Loucy (cell line): Measurements from ENCODE around the gene PDXDC1.
"Not testable (repeated sequence)": the region's sequence is repeated elsewhere in the genome, so short reads cannot be mapped to it uniquely, and the experiment has no call there.

ENCODE experiments used
- H2AFZ ChIP-seq: fragments of 200-600 bp; sonication (generic); 2 replicates; pipeline ENCODE4 v1.6.0; 2016; ENCODE audit warnings: antibody characterized with exemption, mild to moderate bottlenecking, low read length, moderate library complexity
- H3F3A ChIP-seq: fragments of 200-600 bp; 2 replicates; pipeline ENCODE4 v1.6.0; 2016; ENCODE audit warnings: antibody characterized with exemption, low read depth, mild to moderate bottlenecking
- H3K27me3 ChIP-seq: fragments of 200-600 bp; sonication (generic); 2 replicates; pipeline ENCODE4 v1.6.1; 2014; ENCODE audit warnings: low read length, mild to moderate bottlenecking; ENCODE audit not compliant: insufficient read depth, poor library complexity, severe bottlenecking
- H3K36me3 ChIP-seq: fragments of 200-600 bp; sonication (generic); 2 replicates; pipeline ENCODE4 v1.6.1; 2016; ENCODE audit warnings: low read length; ENCODE audit not compliant: insufficient read depth
- H3K4me1 ChIP-seq: fragments of 200-600 bp; sonication (generic); 2 replicates; pipeline ENCODE4 v1.5.1; 2014; ENCODE audit warnings: low read length, mild to moderate bottlenecking; ENCODE audit not compliant: insufficient read depth, poor library complexity, severe bottlenecking
- H3K4me2 ChIP-seq: fragments of 200-600 bp; sonication (generic); 2 replicates; pipeline ENCODE4 v1.6.0; 2014; ENCODE audit warnings: antibody characterized with exemption, low read length, low read depth, mild to moderate bottlenecking; ENCODE audit not compliant: poor library complexity, severe bottlenecking
- H3K4me3 ChIP-seq: fragments of 200-600 bp; sonication (generic); 2 replicates; pipeline ENCODE4 v1.5.1; 2014; ENCODE audit warnings: low read length, mild to moderate bottlenecking, mixed read lengths; ENCODE audit not compliant: poor library complexity, severe bottlenecking
- H3K79me2 ChIP-seq: fragments of 200-600 bp; sonication (generic); 2 replicates; pipeline ENCODE4 v1.6.1; 2014; ENCODE audit warnings: low read length; ENCODE audit not compliant: insufficient read depth
- H3K9ac ChIP-seq: fragments of 200-600 bp; sonication (generic); 2 replicates; pipeline ENCODE4 v1.6.0; 2014; ENCODE audit warnings: mild to moderate bottlenecking, low read depth, low read length, moderate library complexity; ENCODE audit not compliant: poor library complexity, severe bottlenecking
- H3K9me2 ChIP-seq: fragments of 200-600 bp; sonication (generic); replicated peaks from 2 replicates; pipeline ENCODE4 v1.6.1; 2016; ENCODE audit warnings: low read depth, low read length, mixed read lengths
- H3K9me3 ChIP-seq: fragments of 200-600 bp; sonication (generic); 2 replicates; pipeline ENCODE4 v1.6.1; 2014; ENCODE audit warnings: mild to moderate bottlenecking, antibody characterized with exemption, low read length, low read depth; ENCODE audit not compliant: insufficient read depth
- H4K20me1 ChIP-seq: fragments of 200-600 bp; sonication (generic); 2 replicates; pipeline ENCODE4 v1.6.0; 2014; ENCODE audit warnings: antibody characterized with exemption, low read length, mild to moderate bottlenecking; ENCODE audit not compliant: insufficient read depth, poor library complexity, severe bottlenecking
- EZH2phosphoT487 ChIP-seq: fragments of 200-600 bp; IDR thresholded peaks from 2 replicates; pipeline ENCODE4 v1.6.1; 2018; ENCODE audit warnings: antibody characterized with exemption, mild to moderate bottlenecking, moderate library complexity, borderline replicate concordance
- TF ChIP-seq, protein P1 (sequence below): fragments of 200-600 bp; sonication (generic); conservative IDR thresholded peaks from 2 replicates; pipeline ENCODE4 v1.5.1; 2014; ENCODE audit warnings: mild to moderate bottlenecking, antibody characterized with exemption, low read length

Gene PDXDC1

DNA sequence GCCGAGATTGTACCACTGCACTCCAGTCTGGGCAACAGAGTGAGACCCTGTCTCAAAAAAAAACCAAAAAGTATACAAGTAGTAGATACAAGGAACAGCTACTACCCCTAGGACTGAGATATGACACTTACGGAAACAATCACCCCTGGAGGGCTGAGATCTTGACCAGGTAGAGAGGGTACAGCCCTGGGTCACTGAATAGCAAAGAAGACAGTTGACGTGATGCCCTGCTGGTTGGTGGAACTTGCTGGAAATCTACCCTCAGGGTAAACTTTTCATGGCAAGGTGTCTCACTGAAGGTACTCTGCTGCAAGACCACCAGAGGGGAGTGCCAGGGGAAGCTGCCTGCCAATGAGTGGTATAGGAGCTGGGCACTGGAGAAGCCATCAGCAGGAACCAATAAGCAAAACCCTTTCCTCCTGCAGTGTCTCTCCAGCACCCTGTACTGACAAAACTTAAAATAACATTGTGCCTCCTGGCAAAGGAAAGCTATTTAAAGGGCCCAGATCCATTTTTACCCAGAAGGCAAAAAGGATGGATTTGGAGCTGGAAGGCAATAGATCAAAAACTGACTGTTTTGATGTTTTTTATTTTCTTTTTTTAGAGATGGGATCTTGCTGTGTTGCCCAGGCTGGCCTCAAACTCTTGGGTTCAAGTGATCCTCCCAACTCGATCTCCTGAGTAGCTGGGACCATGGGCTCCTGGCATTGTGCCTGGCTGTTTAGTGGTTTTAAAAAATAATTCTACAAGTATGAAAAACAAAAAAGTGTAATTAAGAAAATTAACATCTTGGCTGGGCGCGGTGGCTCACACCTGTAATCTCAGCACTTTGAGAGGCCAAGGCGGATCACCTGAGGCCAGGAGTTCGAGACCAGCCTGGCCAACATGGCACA, 11.3 kb upstream of the PDXDC1 start:
- no peaks in the 10 kb centered on the region for H3F3A ChIP-seq
- no peaks in the 10 kb centered on the region for H3K79me2 ChIP-seq
- H2AFZ ChIP-seq, result no peak overlapping the region
- H3K4me2 ChIP-seq, result no peak overlapping the region
- no peak overlapping the region for H3K9ac ChIP-seq
- H3K27me3 ChIP-seq, result no peaks in the 10 kb centered on the region
- no peaks in the 10 kb centered on the region for H3K9me3 ChIP-seq
- no peaks in the 10 kb centered on the region for H4K20me1 ChIP-seq
- no peaks in the 10 kb centered on the region for H3K9me2 ChIP-seq
- no peak overlapping the region for H3K4me3 ChIP-seq
- TF ChIP-seq, protein P1, sequence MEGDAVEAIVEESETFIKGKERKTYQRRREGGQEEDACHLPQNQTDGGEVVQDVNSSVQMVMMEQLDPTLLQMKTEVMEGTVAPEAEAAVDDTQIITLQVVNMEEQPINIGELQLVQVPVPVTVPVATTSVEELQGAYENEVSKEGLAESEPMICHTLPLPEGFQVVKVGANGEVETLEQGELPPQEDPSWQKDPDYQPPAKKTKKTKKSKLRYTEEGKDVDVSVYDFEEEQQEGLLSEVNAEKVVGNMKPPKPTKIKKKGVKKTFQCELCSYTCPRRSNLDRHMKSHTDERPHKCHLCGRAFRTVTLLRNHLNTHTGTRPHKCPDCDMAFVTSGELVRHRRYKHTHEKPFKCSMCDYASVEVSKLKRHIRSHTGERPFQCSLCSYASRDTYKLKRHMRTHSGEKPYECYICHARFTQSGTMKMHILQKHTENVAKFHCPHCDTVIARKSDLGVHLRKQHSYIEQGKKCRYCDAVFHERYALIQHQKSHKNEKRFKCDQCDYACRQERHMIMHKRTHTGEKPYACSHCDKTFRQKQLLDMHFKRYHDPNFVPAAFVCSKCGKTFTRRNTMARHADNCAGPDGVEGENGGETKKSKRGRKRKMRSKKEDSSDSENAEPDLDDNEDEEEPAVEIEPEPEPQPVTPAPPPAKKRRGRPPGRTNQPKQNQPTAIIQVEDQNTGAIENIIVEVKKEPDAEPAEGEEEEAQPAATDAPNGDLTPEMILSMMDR, result no peak
- TF ChIP-seq EZH2phosphoT487, result no peak
- no peaks in the 10 kb centered on the region for H3K4me1 ChIP-seq
- H3K36me3 ChIP-seq, result no peaks in the 10 kb centered on the region

DNA sequence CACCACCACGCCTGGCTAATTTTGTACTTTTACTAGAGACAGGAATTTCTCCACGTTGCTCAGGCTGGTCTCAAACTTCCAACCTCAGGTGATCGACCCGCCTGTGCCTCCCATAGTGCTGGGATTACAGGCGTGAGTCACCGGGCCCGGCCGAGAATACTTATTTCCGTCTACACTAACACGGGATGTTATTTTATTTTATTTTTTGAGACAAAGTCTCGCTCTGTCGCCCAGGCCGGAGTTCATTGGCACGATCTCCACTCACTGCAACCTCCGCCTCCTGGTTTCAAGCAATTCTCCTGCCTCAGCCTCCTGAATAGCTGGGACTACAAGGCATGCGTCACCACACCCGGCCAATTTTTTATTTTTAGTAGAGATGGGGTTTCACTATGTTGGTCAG, 9.5 kb upstream of the PDXDC1 start:
- Histone ChIP-seq H3K9me3 (no peaks in the 10 kb centered on the region), H3K79me2 (no peaks in the 10 kb centered on the region), H2AFZ (no peak overlapping the region), H3K36me3 (no peaks in the 10 kb centered on the region), H3F3A (no peaks in the 10 kb centered on the region), H3K9me2 (no peaks in the 10 kb centered on the region), H4K20me1 (no peaks in the 10 kb centered on the region), H3K4me1 (no peaks in the 10 kb centered on the region), H3K4me3 (no peak overlapping the region), H3K9ac (no peak overlapping the region), H3K4me2 (no peak overlapping the region), H3K27me3 (no peaks in the 10 kb centered on the region)
- TF ChIP-seq, protein P1, result no peak
- no peak for TF ChIP-seq EZH2phosphoT487

DNA sequence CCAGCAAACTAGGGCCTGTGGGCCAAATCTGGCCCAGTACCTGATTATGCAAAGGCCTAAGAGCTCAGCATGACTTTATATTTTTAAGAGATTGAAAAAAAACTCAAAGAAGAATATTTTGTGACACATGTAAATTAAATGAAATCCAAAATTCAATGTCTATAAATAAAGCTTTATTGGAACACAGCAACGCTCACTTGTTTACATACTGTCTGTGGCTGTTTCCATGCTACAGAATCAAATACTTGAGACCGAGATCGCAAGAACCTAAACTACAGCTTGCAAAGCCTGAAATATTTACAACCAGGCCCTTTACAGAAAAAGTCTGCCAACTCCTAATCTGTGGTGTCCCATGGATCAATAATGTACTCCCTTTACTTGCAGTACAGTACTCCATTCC, 5.0 kb upstream of the PDXDC1 start:
- not testable (repeated sequence) for H3K9me3 ChIP-seq, H3K9me2 ChIP-seq, H3F3A ChIP-seq, H2AFZ ChIP-seq, H3K4me3 ChIP-seq, H3K4me1 ChIP-seq, H3K4me2 ChIP-seq, H3K36me3 ChIP-seq, H3K9ac ChIP-seq, H3K79me2 ChIP-seq, H4K20me1 ChIP-seq, H3K27me3 ChIP-seq

DNA sequence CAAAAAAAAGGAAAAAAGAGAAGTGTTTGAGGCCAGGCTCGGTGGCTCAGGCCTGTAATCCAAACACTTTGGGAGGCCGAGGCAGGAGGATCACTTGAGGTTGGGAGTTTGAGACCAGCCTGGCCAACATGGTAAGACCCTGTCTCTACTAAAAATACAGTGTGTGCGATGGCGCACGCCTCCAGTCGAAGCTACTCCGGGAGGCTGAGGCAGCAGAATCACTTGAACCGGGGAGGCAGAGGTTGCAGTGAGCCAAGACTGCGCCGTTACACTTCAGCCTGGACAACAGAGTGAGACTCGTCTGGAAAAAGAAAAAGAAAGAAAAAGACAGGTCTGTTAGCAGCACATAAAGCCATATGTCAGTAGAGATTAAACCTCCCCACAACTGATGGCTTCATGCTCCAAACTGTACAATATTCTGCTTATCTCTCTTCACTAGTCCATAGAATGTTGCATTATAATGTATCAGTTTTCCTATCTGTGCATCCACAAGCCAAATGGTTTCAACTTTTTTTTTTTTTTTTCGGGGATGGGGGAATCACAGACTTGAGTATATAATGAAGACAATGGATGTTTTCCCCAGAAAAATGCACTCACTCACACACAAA, 3.1 kb upstream of the PDXDC1 start:
- H3K9ac ChIP-seq, H3K9me3 ChIP-seq, H3K36me3 ChIP-seq, H3F3A ChIP-seq, H3K4me2 ChIP-seq, H3K4me3 ChIP-seq, H3K27me3 ChIP-seq, H3K9me2 ChIP-seq, H3K79me2 ChIP-seq, H4K20me1 ChIP-seq, H3K4me1 ChIP-seq, H2AFZ ChIP-seq: not testable (repeated sequence)

DNA sequence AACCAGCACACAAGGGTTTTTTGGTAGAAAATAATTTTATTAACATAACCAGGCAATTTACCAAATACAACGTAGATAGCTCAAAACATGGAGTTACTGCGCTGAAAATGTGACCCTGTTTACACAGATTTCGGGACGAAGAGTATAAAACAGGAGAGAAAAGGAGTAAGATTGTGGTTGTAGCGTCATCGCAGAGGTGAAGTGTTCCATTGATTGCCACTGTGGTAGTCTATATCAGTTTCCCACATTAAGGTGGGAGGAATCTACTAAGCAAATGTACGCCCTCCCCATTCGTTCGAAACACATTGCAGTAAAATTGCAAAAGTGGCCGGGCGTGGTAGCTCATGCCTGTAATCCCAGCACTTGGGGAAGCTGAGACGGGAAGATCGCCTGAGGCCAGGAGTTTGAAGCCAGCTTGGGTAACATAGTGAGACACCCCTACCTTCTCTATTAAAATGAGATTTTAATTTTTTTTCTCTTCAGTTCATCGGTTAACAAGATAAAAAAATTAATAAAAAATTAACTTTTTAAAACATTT, 972 bp upstream of the PDXDC1 start:
- H2AFZ ChIP-seq, H3K4me2 ChIP-seq: not testable (repeated sequence)
- peak overlapping the region; percentile 65 for H3K9ac ChIP-seq

DNA sequence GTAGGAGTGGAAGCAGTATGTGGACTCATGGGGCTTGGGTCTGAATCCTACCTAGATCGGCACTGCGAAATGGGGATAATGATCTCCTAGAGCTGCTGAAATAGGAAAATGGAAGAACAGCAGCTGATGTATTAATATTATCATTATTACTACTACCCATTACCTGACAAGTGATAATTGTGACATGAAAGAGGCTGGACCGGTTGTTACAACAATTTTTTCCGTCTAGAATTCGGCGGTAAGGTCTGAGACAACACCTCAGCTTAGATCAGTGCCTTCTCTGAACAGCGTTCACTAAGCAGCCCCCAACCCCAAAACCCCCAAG, 533 bp upstream of the PDXDC1 start:
- H4K20me1 ChIP-seq, H3K9me3 ChIP-seq, H3F3A ChIP-seq, H3K36me3 ChIP-seq, H3K4me2 ChIP-seq, H3K4me1 ChIP-seq, H3K9me2 ChIP-seq, H3K79me2 ChIP-seq, H3K27me3 ChIP-seq: not testable (repeated sequence)
- peak overlapping the region; percentile 65 for H3K9ac ChIP-seq
- H3K4me3 ChIP-seq, result peak overlapping the region; percentile 73
- 0 out of 2 replicates have a peak overlapping the region, but pooled peaks have one; percentile 49 for H2AFZ ChIP-seq

More for the DNA sequence above, 972 bp upstream of the PDXDC1 start:
- H3K36me3 ChIP-seq, H4K20me1 ChIP-seq, H3K9me3 ChIP-seq, H3F3A ChIP-seq, H3K27me3 ChIP-seq, H3K79me2 ChIP-seq, H3K9me2 ChIP-seq, H3K4me1 ChIP-seq: not testable (repeated sequence)
- peak overlapping the region; percentile 73 for H3K4me3 ChIP-seq
